Measurements from ENCODE around the gene ZNF512B.

DNA sequence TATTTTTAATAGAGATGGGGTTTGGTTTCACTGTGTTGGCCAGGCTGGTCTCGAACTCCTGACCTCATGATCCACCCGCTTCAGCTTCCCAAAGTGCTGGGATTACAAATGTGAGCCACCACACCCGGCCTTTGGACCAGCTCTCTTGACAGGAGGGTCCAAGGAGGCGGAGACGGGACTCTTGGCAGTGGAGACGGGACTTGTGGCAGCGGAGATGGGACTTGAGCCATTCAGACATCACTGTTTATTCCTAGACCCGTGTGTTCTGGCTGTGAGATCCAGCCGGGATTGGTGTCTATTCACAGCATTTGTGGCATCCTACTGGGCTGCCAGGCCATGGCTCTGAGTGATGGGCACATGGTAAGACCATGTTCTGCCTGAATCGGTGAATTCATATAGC lies 36.8 kb upstream of the ZNF512B start:
- TF ChIP-seq, protein P1, sequence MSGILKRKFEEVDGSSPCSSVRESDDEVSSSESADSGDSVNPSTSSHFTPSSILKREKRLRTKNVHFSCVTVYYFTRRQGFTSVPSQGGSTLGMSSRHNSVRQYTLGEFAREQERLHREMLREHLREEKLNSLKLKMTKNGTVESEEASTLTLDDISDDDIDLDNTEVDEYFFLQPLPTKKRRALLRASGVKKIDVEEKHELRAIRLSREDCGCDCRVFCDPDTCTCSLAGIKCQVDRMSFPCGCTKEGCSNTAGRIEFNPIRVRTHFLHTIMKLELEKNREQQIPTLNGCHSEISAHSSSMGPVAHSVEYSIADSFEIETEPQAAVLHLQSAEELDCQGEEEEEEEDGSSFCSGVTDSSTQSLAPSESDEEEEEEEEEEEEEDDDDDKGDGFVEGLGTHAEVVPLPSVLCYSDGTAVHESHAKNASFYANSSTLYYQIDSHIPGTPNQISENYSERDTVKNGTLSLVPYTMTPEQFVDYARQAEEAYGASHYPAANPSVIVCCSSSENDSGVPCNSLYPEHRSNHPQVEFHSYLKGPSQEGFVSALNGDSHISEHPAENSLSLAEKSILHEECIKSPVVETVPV (CRISPR knock-in tag; IDR thresholded peaks at IDR 0.05) = no peak
- TF ChIP-seq, protein P2, sequence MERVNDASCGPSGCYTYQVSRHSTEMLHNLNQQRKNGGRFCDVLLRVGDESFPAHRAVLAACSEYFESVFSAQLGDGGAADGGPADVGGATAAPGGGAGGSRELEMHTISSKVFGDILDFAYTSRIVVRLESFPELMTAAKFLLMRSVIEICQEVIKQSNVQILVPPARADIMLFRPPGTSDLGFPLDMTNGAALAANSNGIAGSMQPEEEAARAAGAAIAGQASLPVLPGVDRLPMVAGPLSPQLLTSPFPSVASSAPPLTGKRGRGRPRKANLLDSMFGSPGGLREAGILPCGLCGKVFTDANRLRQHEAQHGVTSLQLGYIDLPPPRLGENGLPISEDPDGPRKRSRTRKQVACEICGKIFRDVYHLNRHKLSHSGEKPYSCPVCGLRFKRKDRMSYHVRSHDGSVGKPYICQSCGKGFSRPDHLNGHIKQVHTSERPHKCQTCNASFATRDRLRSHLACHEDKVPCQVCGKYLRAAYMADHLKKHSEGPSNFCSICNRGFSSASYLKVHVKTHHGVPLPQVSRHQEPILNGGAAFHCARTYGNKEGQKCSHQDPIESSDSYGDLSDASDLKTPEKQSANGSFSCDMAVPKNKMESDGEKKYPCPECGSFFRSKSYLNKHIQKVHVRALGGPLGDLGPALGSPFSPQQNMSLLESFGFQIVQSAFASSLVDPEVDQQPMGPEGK (CRISPR knock-in tag; IDR thresholded peaks at IDR 0.05; ENCODE audit: borderline replicate concordance) = no peak
- TF ChIP-seq ZFP3 (CRISPR knock-in tag; IDR thresholded peaks at IDR 0.05) (no peak), ARNTL (CRISPR knock-in tag; IDR thresholded peaks at IDR 0.05; ENCODE audit: borderline replicate concordance, low read depth) (no peak), ZC3H10 (CRISPR knock-in tag; IDR thresholded peaks at IDR 0.05) (no peak), RARB (CRISPR knock-in tag; IDR thresholded peaks at IDR 0.05) (no peak), ZFP30 (CRISPR knock-in tag; IDR thresholded peaks at IDR 0.05) (no peak)
- TF ChIP-seq, protein P3, sequence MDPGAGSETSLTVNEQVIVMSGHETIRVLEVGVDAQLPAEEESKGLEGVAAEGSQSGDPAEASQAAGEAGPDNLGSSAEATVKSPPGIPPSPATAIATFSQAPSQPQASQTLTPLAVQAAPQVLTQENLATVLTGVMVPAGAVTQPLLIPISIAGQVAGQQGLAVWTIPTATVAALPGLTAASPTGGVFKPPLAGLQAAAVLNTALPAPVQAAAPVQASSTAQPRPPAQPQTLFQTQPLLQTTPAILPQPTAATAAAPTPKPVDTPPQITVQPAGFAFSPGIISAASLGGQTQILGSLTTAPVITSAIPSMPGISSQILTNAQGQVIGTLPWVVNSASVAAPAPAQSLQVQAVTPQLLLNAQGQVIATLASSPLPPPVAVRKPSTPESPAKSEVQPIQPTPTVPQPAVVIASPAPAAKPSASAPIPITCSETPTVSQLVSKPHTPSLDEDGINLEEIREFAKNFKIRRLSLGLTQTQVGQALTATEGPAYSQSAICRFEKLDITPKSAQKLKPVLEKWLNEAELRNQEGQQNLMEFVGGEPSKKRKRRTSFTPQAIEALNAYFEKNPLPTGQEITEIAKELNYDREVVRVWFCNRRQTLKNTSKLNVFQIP (CRISPR knock-in tag; IDR thresholded peaks at IDR 0.05; ENCODE audit: borderline replicate concordance, low read depth) = no peak

All from SK-N-SH treated with all-trans-retinoic acid at 6 μM for 48 hours (cell line).